ENCODE measurements around the gene MBTPS1.

MBTPS1 gene

GRCh38 chr16:84096447-84097005 lies 20.2 kb downstream of the MBTPS1 start:
- no peak for DNase-seq

GRCh38 chr16:84095466-84095865 lies 21.3 kb downstream of the MBTPS1 start:
- DNase-seq, result no peak

- DNase-seq, result no peak
Observed at GRCh38 chr16:84093879-84094270, 22.9 kb downstream of the MBTPS1 start.

- no peak for DNase-seq
Observed at GRCh38 chr16:84093120-84093878, 23.4 kb downstream of the MBTPS1 start.

GRCh38 chr16:84091460-84091859 lies 25.3 kb downstream of the MBTPS1 start:
- no peak for DNase-seq

GRCh38 chr16:84090211-84090610 lies 26.5 kb downstream of the MBTPS1 start:
- DNase-seq, result no peak

GRCh38 chr16:84088695-84089395 lies 27.9 kb downstream of the MBTPS1 start:
- no peak for DNase-seq

- no peak for DNase-seq
Observed at GRCh38 chr16:84087466-84088151, 29.1 kb downstream of the MBTPS1 start.

- no peak for DNase-seq
Observed at GRCh38 chr16:84087001-84087400, 29.7 kb downstream of the MBTPS1 start.

- DNase-seq, result no peak
Observed at GRCh38 chr16:84086341-84086740, 30.4 kb downstream of the MBTPS1 start.

- no peak for DNase-seq
Observed at GRCh38 chr16:84085773-84086172, 31.0 kb downstream of the MBTPS1 start.

GRCh38 chr16:84085271-84085667 lies 31.5 kb downstream of the MBTPS1 start:
- no peak for DNase-seq

GRCh38 chr16:84084570-84085270 lies 32.0 kb downstream of the MBTPS1 start:
- no peak for DNase-seq

- DNase-seq, result no peak
Observed at GRCh38 chr16:84082835-84083569, 33.7 kb downstream of the MBTPS1 start.

GRCh38 chr16:84082110-84082509 lies 34.6 kb downstream of the MBTPS1 start:
- no peak for DNase-seq

- no peak for DNase-seq
Observed at GRCh38 chr16:84081446-84081989, 35.2 kb downstream of the MBTPS1 start.

GRCh38 chr16:84080813-84081212 lies 35.9 kb downstream of the MBTPS1 start:
- DNase-seq, result no peak

GRCh38 chr16:84080378-84080777 lies 36.4 kb downstream of the MBTPS1 start:
- DNase-seq, result no peak

- DNase-seq, result no peak
Observed at GRCh38 chr16:84079664-84080063, 37.1 kb downstream of the MBTPS1 start.

- no peak for DNase-seq
Observed at GRCh38 chr16:84075376-84075775, 41.4 kb downstream of the MBTPS1 start.

- DNase-seq, result no peak
Observed at GRCh38 chr16:84074721-84075120, 42.0 kb downstream of the MBTPS1 start.

- DNase-seq, result no peak
Observed at GRCh38 chr16:84072014-84072413, 44.7 kb downstream of the MBTPS1 start.

All from T1000 (cell line).